ENCODE results near the gene ELFN1. TPM values are rescaled to one million over a fixed set of nuclear protein-coding genes. Genes with fewer than 3 reads are reported as not detected.

Gene ELFN1
- 8.4 TPM for polyA plus RNA-seq (2013, experiment 1 of 4)
- polyA plus RNA-seq (2013, experiment 2 of 4): 8.4 TPM
- 9.3 TPM for polyA plus RNA-seq (2013, experiment 3 of 4)
- polyA plus RNA-seq (2013, experiment 4 of 4): 10.2 TPM

DNA sequence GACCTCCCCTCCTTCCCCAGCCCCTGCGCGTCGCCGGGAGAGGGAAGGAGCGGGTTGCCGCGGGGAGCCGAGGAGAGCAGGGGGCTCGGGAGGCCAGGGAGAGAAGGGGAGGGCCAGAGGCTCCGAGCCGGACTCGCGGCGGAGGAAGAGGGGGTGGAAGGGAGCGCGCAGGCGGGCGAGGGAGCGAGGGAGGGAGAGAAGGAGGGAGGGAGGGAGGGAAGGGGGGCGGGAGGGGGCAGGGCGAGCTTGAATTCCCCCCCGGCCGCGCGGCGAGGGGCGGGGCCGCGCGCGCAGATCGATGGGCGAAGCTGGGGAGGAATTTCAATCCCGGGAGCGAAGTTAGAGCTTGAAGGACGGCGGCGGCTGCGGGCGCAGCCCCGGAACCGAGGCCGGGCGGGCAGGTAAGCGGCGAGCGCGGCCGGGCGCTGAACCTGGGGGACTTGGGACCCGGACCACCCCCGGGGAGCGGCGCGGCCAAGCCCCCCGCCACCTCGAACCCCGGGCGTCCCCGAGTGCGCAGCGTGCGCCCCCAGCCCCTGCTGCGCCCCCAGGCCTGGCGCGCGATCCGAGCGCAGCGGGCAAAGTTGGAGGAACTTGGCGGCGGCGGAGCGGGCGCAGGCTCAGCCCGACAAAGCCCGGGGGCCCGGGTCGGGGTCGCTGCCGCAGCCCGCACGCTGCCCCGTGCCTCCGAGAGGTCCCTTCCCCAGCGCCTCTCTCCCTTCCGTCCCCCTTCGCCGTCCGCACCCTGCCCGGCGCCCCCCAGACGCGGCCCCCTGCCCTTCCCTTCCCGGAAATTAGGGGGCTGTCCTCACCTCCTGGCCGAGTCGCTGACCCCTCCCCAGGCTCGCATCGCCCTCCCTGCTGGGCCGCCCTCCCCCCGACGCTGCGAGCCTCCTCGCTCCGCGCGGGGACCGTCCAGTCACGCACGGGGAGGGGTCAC is at the start of gene ELFN1:
TSS of gene ELFN1 (plus strand) at position 324 of the 940 bp plus-strand sequence. CDS start 74,320 bp downstream, outside the sequence.
- Histone ChIP-seq H3K9me3 (ENCODE audit: control insufficient read depth, low read length) (no peaks in the 10 kb centered on the region), H3K4me1 (ENCODE audit: control insufficient read depth, insufficient read depth, low read length) (peaks cover 11% of the 10 kb centered on the region), H3K4me3 (ENCODE audit: insufficient read depth, low read depth, low read length) (peak within 1 kb of the TSS; percentile 60), H3K27me3 (ENCODE audit: control insufficient read depth, insufficient read depth, low read length, poor library complexity, severe bottlenecking) (peaks cover 63% of the 10 kb centered on the region), H3K27ac (ENCODE audit: insufficient read depth, low read depth, low read length, poor library complexity, severe bottlenecking) (peak within 1 kb of the TSS; percentile 60), H3K36me3 (ENCODE audit: control insufficient read depth, insufficient read depth, low read length) (no peaks in the 10 kb centered on the region)
- 0 to 1% methylated on average over 107 to 110 of the region's 110 CpGs for WGBS, 2 experiments

DNA sequence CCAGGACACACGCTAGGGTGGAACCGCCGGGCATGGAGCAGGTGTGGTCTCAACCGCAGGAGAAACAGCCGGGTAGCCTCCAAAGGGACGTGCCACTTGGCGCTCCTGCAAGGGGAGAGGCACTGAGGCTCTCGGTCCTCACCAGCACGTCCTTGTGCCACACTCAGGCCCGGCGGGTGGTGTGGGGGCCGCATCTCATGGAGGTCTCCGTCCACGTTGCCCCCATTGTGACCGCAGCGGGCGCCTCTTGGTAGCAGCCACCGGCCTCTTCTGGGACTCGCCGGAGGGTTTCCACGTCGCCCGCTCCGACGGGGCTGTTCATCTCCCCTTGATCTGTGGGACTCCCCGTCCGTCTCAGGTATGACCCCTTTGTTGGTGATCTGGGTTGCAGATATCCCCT is 49.2 kb upstream of the ELFN1 start:
- Histone ChIP-seq H3K9me3 (ENCODE audit: control insufficient read depth, low read length) (no peaks in the 10 kb centered on the region), H3K36me3 (ENCODE audit: control insufficient read depth, insufficient read depth, low read length) (no peaks in the 10 kb centered on the region), H3K27me3 (ENCODE audit: control insufficient read depth, insufficient read depth, low read length, poor library complexity, severe bottlenecking) (no peaks in the 10 kb centered on the region), H3K4me1 (ENCODE audit: control insufficient read depth, insufficient read depth, low read length) (no peaks in the 10 kb centered on the region), H3K4me3 (ENCODE audit: insufficient read depth, low read depth, low read length) (no peak overlapping the region), H3K27ac (ENCODE audit: insufficient read depth, low read depth, low read length, poor library complexity, severe bottlenecking) (no peak overlapping the region)
- 94% methylated on average over 27 of the region's 27 CpGs for WGBS, 2 experiments

DNA sequence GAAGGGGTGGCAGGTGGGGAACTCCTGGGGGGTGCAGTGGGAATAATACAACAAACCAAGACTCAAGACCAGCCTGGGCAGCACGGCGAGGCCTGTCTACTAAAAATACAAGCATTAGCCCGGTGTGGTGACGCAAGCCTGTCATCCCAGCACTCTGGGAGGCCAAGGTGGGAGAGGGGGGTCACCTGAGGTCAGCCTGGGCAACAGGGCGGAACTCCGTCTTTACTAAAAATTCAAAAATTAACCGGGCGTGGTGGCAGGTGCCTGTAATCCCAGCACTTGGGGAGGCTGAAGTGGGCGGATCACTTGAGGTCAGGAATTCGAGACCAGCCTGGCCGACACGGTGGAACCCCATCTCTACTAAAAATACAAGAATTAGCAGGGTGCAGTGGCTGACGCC is 48.4 kb upstream of the ELFN1 start:
- H3K4me3 ChIP-seq (ENCODE audit: insufficient read depth, low read depth, low read length): no peak overlapping the region
- no peaks in the 10 kb centered on the region for H3K9me3 ChIP-seq (ENCODE audit: control insufficient read depth, low read length)
- 90 to 91% methylated on average over 13 of the region's 13 CpGs for WGBS, 2 experiments
- H3K27me3 ChIP-seq (ENCODE audit: control insufficient read depth, insufficient read depth, low read length, poor library complexity, severe bottlenecking): no peaks in the 10 kb centered on the region
- H3K27ac ChIP-seq (ENCODE audit: insufficient read depth, low read depth, low read length, poor library complexity, severe bottlenecking): no peak overlapping the region
- no peaks in the 10 kb centered on the region for H3K4me1 ChIP-seq (ENCODE audit: control insufficient read depth, insufficient read depth, low read length)
- no peaks in the 10 kb centered on the region for H3K36me3 ChIP-seq (ENCODE audit: control insufficient read depth, insufficient read depth, low read length)

DNA sequence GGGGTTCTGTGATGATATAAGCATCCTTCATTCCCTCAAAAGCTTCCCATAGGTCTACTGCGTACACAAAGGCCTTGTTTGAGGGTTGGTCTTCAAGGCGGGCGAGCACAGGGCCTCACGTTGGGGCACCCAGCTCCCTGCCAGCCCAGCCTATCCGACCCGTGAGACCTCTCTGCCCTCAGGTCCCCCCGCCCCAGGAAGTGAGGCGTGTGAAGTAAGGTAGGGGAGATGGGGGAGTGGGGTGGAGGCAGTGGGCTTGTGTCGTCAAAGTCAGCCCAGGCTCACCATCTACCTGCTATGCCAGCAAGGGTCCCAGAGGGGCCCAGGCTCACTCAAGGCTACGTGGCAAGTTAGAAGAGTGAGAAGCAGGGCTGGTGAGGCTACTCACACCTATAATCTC is 47.6 kb upstream of the ELFN1 start:
- 93 to 96% methylated on average over 10 of the region's 10 CpGs for WGBS, 2 experiments
- Histone ChIP-seq H3K9me3 (ENCODE audit: control insufficient read depth, low read length) (no peaks in the 10 kb centered on the region), H3K27ac (ENCODE audit: insufficient read depth, low read depth, low read length, poor library complexity, severe bottlenecking) (no peak overlapping the region), H3K27me3 (ENCODE audit: control insufficient read depth, insufficient read depth, low read length, poor library complexity, severe bottlenecking) (no peaks in the 10 kb centered on the region), H3K4me1 (ENCODE audit: control insufficient read depth, insufficient read depth, low read length) (no peaks in the 10 kb centered on the region), H3K36me3 (ENCODE audit: control insufficient read depth, insufficient read depth, low read length) (no peaks in the 10 kb centered on the region), H3K4me3 (ENCODE audit: insufficient read depth, low read depth, low read length) (no peak overlapping the region)

DNA sequence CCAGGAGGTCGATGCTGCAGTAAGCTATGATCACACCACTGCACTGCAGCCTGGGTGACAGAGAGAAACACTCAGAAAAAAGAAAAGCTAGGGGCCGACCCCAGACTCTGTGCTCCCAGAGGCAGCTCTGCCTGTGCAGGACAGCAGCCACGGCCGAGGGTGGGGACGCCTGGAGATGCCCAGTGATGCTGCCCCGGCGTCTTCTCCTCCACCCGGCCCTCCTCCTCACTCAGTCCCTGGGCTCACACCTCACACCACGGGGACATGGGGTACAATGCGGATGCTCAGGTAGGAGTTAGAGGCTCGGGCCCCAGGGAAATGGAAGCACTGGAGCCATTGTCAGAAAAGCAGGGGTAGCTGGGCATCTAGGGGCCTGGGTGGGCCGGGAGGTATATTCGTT is 46.3 kb upstream of the ELFN1 start:
- no peak overlapping the region for H3K4me3 ChIP-seq (ENCODE audit: insufficient read depth, low read depth, low read length)
- no peaks in the 10 kb centered on the region for H3K36me3 ChIP-seq (ENCODE audit: control insufficient read depth, insufficient read depth, low read length)
- H3K27ac ChIP-seq (ENCODE audit: insufficient read depth, low read depth, low read length, poor library complexity, severe bottlenecking): no peak overlapping the region
- H3K9me3 ChIP-seq (ENCODE audit: control insufficient read depth, low read length): no peaks in the 10 kb centered on the region
- H3K4me1 ChIP-seq (ENCODE audit: control insufficient read depth, insufficient read depth, low read length): no peaks in the 10 kb centered on the region
- 92 to 94% methylated on average over 13 of the region's 13 CpGs for WGBS, 2 experiments
- no peaks in the 10 kb centered on the region for H3K27me3 ChIP-seq (ENCODE audit: control insufficient read depth, insufficient read depth, low read length, poor library complexity, severe bottlenecking)

DNA sequence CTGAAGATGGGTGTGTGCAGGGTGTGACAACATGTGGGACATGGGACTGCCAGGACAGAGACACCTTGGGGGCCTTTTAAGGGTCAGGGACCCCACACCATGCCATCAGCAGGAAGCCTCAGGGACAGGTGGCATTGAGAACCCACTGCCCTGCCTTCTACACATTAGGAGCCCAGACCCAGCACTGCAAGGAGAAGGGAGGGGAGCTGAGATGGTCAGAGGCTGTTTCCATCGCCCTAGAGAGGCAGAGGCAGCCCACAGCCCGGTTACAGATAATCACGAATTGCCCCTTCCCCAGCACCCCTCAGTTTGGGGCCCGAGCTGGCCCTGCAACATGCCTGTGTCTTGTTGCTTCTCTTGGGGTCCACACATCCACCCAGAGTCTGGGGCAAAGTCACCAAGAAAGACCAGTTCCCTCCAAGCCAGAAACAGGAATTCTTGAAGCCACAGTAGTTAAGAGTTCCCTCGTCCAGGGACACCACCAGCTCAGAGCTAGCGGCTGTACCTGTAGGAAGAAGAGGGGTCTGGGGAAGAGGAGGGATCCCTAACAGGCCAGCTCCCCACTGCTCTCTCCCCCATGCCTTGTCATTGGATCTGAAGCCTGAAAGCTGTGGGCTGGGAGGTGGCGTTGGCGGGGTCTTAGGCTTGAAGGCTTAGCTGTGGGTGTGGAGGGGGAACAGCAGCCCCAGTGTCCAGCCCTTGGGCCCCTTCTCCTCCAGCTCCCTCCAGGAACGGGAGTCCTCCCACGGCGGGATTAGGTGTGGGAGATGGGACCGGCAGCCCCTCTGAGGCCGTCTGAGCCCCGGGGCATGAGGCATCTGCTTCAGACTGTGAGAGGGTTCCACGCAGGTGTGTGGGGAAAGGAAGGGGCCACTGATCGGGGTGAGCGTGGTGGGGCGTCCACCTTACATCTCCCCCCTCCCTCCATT is 44.8 kb upstream of the ELFN1 start:
- Histone ChIP-seq H3K27ac (ENCODE audit: insufficient read depth, low read depth, low read length, poor library complexity, severe bottlenecking) (no peak overlapping the region), H3K9me3 (ENCODE audit: control insufficient read depth, low read length) (no peaks in the 10 kb centered on the region), H3K4me1 (ENCODE audit: control insufficient read depth, insufficient read depth, low read length) (no peaks in the 10 kb centered on the region), H3K27me3 (ENCODE audit: control insufficient read depth, insufficient read depth, low read length, poor library complexity, severe bottlenecking) (no peaks in the 10 kb centered on the region), H3K4me3 (ENCODE audit: insufficient read depth, low read depth, low read length) (no peak overlapping the region), H3K36me3 (ENCODE audit: control insufficient read depth, insufficient read depth, low read length) (no peaks in the 10 kb centered on the region)
- 87 to 92% methylated on average over 15 of the region's 18 CpGs for WGBS, 2 experiments

DNA sequence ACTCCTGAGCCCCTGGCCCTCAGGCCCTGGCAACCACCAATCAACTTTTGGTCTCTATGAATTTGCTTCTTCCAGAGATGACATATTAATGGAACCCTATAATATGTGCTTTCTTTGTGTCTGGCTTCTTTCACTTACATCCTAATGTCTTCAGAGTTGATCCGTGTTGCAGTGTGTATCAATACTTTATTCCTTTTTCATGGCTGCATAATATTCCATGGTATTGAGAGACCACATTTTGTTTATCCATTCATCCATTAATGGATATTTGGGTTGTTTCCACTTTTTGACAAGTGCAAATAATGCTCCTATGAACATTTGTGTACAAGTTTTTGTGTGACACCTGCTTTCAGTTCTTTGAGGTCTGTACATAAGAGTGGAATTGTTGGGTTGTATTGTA is 43.3 kb upstream of the ELFN1 start:
- Histone ChIP-seq H3K4me1 (ENCODE audit: control insufficient read depth, insufficient read depth, low read length) (no peaks in the 10 kb centered on the region), H3K27me3 (ENCODE audit: control insufficient read depth, insufficient read depth, low read length, poor library complexity, severe bottlenecking) (no peaks in the 10 kb centered on the region)

DNA sequence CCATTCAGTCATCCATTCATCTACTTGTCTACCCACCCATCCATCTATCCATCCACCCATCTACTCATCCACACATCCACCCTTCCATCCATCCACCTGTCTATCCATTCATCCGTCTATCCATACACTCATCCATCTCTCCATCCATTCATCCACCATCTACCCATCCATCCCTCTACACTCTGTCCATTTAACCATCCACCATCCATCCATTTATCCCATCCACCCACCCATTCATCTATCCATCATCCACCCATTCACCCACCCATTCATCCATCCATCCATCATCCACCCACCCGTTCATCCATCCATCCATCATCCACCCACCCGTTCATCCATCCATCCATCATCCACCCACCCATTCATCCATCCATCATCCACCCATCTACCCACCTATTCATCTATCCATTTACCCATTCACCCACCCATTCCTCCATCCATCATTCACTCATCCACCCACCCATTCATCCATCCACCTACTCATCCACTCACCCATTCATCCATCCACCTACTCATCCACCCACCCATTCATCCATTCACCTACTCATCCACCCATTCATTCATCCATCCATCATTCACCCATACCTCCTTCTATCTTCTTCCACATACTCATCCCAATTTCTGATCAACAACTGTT is 39.3 kb upstream of the ELFN1 start:
- Histone ChIP-seq H3K36me3 (ENCODE audit: control insufficient read depth, insufficient read depth, low read length) (no peaks in the 10 kb centered on the region), H3K4me1 (ENCODE audit: control insufficient read depth, insufficient read depth, low read length) (no peaks in the 10 kb centered on the region), H3K27ac (ENCODE audit: insufficient read depth, low read depth, low read length, poor library complexity, severe bottlenecking) (no peak overlapping the region), H3K27me3 (ENCODE audit: control insufficient read depth, insufficient read depth, low read length, poor library complexity, severe bottlenecking) (no peaks in the 10 kb centered on the region), H3K4me3 (ENCODE audit: insufficient read depth, low read depth, low read length) (no peak overlapping the region), H3K9me3 (ENCODE audit: control insufficient read depth, low read length) (no peaks in the 10 kb centered on the region)
- 89 to 90% methylated on average over 3 of the region's 3 CpGs for WGBS, 2 experiments

More for the DNA sequence above, 43.3 kb upstream of the ELFN1 start:
- 75% methylated on average over 1 of the region's 1 CpG; no CpG with 5 or more reads in 1 of the 2 experiments for WGBS, 2 experiments
- Histone ChIP-seq H3K9me3 (ENCODE audit: control insufficient read depth, low read length) (no peaks in the 10 kb centered on the region), H3K4me3 (ENCODE audit: insufficient read depth, low read depth, low read length) (no peak overlapping the region), H3K27ac (ENCODE audit: insufficient read depth, low read depth, low read length, poor library complexity, severe bottlenecking) (no peak overlapping the region), H3K36me3 (ENCODE audit: control insufficient read depth, insufficient read depth, low read length) (no peaks in the 10 kb centered on the region)

DNA sequence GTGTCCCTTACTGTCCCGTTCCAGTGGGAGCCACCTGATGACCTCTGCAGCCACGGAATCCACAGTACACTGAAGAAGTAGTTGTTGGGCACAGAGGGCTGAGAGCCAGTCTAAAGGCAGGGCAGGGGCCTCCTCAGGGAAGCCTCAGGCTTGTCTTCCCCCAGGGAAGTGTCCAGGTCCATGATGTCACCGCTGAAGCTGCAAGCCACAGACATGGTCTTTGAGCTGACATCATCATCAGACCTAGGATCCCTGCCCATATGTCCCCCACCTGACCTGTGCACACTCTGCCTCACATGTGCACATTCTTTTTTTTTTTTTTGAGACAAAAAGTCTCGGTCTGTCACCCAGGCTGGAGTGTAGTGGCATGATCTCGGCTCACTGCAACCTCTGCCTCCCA is 38.4 kb upstream of the ELFN1 start:
- no peak overlapping the region for H3K4me3 ChIP-seq (ENCODE audit: insufficient read depth, low read depth, low read length)
- no peaks in the 10 kb centered on the region for H3K4me1 ChIP-seq (ENCODE audit: control insufficient read depth, insufficient read depth, low read length)
- no peaks in the 10 kb centered on the region for H3K9me3 ChIP-seq (ENCODE audit: control insufficient read depth, low read length)
- 85 to 90% methylated on average over 5 of the region's 5 CpGs for WGBS, 2 experiments
- H3K36me3 ChIP-seq (ENCODE audit: control insufficient read depth, insufficient read depth, low read length): no peaks in the 10 kb centered on the region
- no peak overlapping the region for H3K27ac ChIP-seq (ENCODE audit: insufficient read depth, low read depth, low read length, poor library complexity, severe bottlenecking)
- H3K27me3 ChIP-seq (ENCODE audit: control insufficient read depth, insufficient read depth, low read length, poor library complexity, severe bottlenecking): no peaks in the 10 kb centered on the region
